Activated CD8-positive, alpha-beta T cell treated with anti-CD3 and anti-CD28 coated beads for 36 hours (primary cell): ENCODE data around the gene MAST4. TPM values are rescaled to one million over a fixed set of nuclear protein-coding genes. Genes with fewer than 3 reads are reported as not detected.

Experiments used
- ATAC-seq: fragments of 200-7000 bp; cut with Tn5 transposase; one replicate; pipeline ENCODE4 v1.10.0; 2021; ENCODE audit warnings: mild to moderate bottlenecking, moderate library complexity
- CTCF ChIA-PET: fragments of 350-600 bp; sonication (Branson Sonifier 250); formaldehyde crosslinking; loops from one replicate; lab custom pipeline; 2021; ENCODE audit warnings: antibody characterized with exemption; lab: Charles Lee
- POLR2A ChIA-PET: fragments of 350-600 bp; sonication (Branson Sonifier 250); formaldehyde crosslinking; loops from one replicate; lab custom pipeline; 2021; ENCODE audit warnings: antibody characterized with exemption; lab: Charles Lee
- DNase-seq: peaks from one replicate; pipeline ENCODE4 v3.0.0-alpha.2; 2020
- H3K27ac Mint-ChIP-seq: one replicate; pipeline ENCODE4 v1.8.0; 2021; ENCODE audit warnings: mild to moderate bottlenecking, mixed read lengths
- H3K27me3 Mint-ChIP-seq: one replicate; pipeline ENCODE4 v1.8.0; 2021; ENCODE audit warnings: mixed read lengths
- H3K36me3 Mint-ChIP-seq: one replicate; pipeline ENCODE4 v1.8.0; 2021; ENCODE audit warnings: low read depth, mixed read lengths
- H3K4me1 Mint-ChIP-seq: one replicate; pipeline ENCODE4 v1.8.0; 2021; ENCODE audit warnings: low read depth, mixed read lengths
- H3K4me3 Mint-ChIP-seq: one replicate; pipeline ENCODE4 v1.8.0; 2021; ENCODE audit warnings: mild to moderate bottlenecking, moderate library complexity, mixed read lengths
- H3K9me3 Mint-ChIP-seq: one replicate; pipeline ENCODE4 v1.8.0; 2021; ENCODE audit warnings: mixed read lengths
- CTCF ChIP-seq: fragments of 200-600 bp; IDR thresholded peaks from one replicate; pipeline ENCODE4 v1.8.0; 2022; ENCODE audit warnings: antibody characterized with exemption, mild to moderate bottlenecking
- intact Hi-C: fragments of 100-400 bp; cut with micrococcal nuclease; formaldehyde crosslinking; loops from one replicate; pipeline ENCODE4 v1.10.0; 2022
- total RNA-seq, 2 experiments: library from RNA; stranded (reverse); gene quantifications; one replicate each; pipeline ENCODE4 v1.2.3, GENCODE V29; 2021

Gene MAST4
- total RNA-seq, 2 experiments from 2014 or later: 7.6 to 10.0 TPM

GRCh38 chr5:67214036-67214435 lies 617.8 kb downstream of the MAST4 start:
- intact Hi-C loops: no loop called here
- Mint-ChIP-seq H3K36me3 (no peaks in the 10 kb centered on the region), H3K4me1 (peaks cover 50% of the 10 kb centered on the region), H3K4me3 (no peak overlapping the region), H3K27me3 (no peaks in the 10 kb centered on the region), H3K9me3 (no peaks in the 10 kb centered on the region), H3K27ac (peak overlapping the region; percentile 31)
- TF ChIP-seq CTCF: no peak
- DNase-seq (no peak), ATAC-seq (no peak)
- CTCF ChIA-PET: interaction anchor here (0.7 to 3.2 kb wide), 6 partner anchors 8 to 58 kb away, joined by 3 to 16 read pairs (median 6); no protein-coding TSS in a partner anchor
- POLR2A ChIA-PET: interaction anchor here (1.4 kb wide), 1 partner anchor 48 kb away, joined by 4 read pairs; no protein-coding TSS in a partner anchor

- no peak for DNase-seq
- intact Hi-C loops: no loop called here
- no peak overlapping the region for H3K4me3 Mint-ChIP-seq
Measured at GRCh38 chr5:67214707-67215447, 618.7 kb downstream of the MAST4 start.

GRCh38 chr5:67215519-67216471 lies 619.6 kb downstream of the MAST4 start:
- DNase-seq: peak; percentile 84
- TF ChIP-seq CTCF: no peak
- H3K9me3 Mint-ChIP-seq: no peaks in the 10 kb centered on the region
- no peaks in the 10 kb centered on the region for H3K36me3 Mint-ChIP-seq
- peak overlapping the region; percentile 91 for H3K27ac Mint-ChIP-seq
- peaks cover 51% of the 10 kb centered on the region for H3K4me1 Mint-ChIP-seq
- intact Hi-C loops: no loop called here
- no peaks in the 10 kb centered on the region for H3K27me3 Mint-ChIP-seq
- peak overlapping the region; percentile 49 for H3K4me3 Mint-ChIP-seq
- POLR2A ChIA-PET: interaction anchor here (1.0 to 1.1 kb wide), 2 partner anchors 8 to 54 kb away, joined by 3 to 4 read pairs; no protein-coding TSS in a partner anchor
- peak; percentile 96 for ATAC-seq
- CTCF ChIA-PET: interaction anchor here (1.1 to 3.2 kb wide), 8 partner anchors 9 to 387 kb away, joined by 4 to 16 read pairs (median 6); no protein-coding TSS in a partner anchor

More at GRCh38 chr5:67214707-67215447, 618.7 kb downstream of the MAST4 start:
- ChIA-PET POLR2A (interaction anchor here (1.0 to 1.4 kb wide), 3 partner anchors 8 to 53 kb away, joined by 3 to 4 read pairs (median 4); no protein-coding TSS in a partner anchor), CTCF (interaction anchor here (0.7 to 3.2 kb wide), 10 partner anchors 8 to 386 kb away, joined by 3 to 16 read pairs (median 5); no protein-coding TSS in a partner anchor)
- Mint-ChIP-seq H3K9me3 (no peaks in the 10 kb centered on the region), H3K4me1 (peaks cover 48% of the 10 kb centered on the region), H3K36me3 (no peaks in the 10 kb centered on the region), H3K27ac (peak overlapping the region; percentile 91), H3K27me3 (no peaks in the 10 kb centered on the region)
- no peak for ATAC-seq
- TF ChIP-seq CTCF: no peak

- DNase-seq: no peak
- no peaks in the 10 kb centered on the region for H3K27me3 Mint-ChIP-seq
- H3K27ac Mint-ChIP-seq: peak overlapping the region; percentile 91
- peaks cover 55% of the 10 kb centered on the region for H3K4me1 Mint-ChIP-seq
- H3K9me3 Mint-ChIP-seq: no peaks in the 10 kb centered on the region
- no peak for TF ChIP-seq CTCF
- intact Hi-C loops: no loop called here
- no peaks in the 10 kb centered on the region for H3K36me3 Mint-ChIP-seq
- peak overlapping the region; percentile 49 for H3K4me3 Mint-ChIP-seq
- ChIA-PET POLR2A (no interaction called here), CTCF (interaction anchor here (1.1 to 2.8 kb wide), 4 partner anchors 10 to 50 kb away, joined by 5 to 9 read pairs (median 8); no protein-coding TSS in a partner anchor)
- ATAC-seq: no peak
Measured at GRCh38 chr5:67216564-67216963, 620.4 kb downstream of the MAST4 start.
